ENCODE data around the gene ERC1.

- TF ChIP-seq CTCF (IDR thresholded peaks at IDR 0.05; ENCODE audit: low read depth, low read length, poor library complexity, severe bottlenecking), result no peak
- no peak for TF ChIP-seq EZH2phosphoT487 (IDR thresholded peaks at IDR 0.05; ENCODE audit: borderline replicate concordance, low read length)
Observed at GRCh38 chr12:1509413-1510052, 518.5 kb downstream of the ERC1 start.

Data from DOHH2 (cell line).